Activated CD4-positive, alpha-beta T cell treated with anti-CD3 and anti-CD28 coated beads for 1 hour (primary cell): Measurements from ENCODE around the gene SHROOM3.

Experiments
- DNase-seq: peaks from one replicate; pipeline ENCODE4 v3.0.0-alpha.2; 2020

SHROOM3 gene

DNA sequence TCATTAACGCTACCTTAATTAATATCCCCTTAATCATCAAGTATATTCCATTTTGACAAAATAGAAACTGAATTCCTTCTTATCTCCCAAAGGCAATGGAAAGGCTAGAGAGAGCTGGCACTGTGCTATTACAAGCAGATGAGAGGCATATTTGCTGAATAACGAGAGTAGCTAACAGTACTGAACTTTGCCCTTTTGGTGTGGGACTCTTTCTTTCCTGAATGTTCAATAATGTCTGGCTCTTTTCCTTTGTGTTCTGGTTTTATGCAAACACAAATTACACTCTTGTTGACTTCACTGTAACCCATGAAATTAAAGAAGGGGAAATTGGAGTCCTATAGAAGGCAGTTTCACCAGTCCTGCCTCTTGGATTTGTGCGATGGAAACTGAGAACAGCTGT is 63.5 kb downstream of the SHROOM3 start:
- no peak for DNase-seq

DNA sequence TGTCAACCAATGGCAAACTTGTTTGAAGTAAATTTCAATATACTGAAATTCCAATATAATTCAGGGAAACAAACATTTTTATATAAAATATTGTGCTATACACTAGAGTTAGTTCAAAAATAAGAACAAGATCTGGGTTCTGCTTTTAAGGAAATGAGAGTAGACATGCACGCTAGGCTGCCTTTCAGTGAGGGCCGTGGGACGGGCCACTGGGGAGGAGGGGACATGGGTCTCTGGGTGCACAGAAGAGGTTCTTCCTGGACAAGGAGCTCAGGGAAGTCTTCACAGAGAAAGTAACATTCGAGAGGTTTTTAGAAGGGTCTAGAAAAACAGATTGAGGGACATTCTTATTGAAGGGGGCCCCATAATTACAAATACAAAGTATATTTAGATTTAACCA is 64.4 kb downstream of the SHROOM3 start:
- DNase-seq: no peak

DNA sequence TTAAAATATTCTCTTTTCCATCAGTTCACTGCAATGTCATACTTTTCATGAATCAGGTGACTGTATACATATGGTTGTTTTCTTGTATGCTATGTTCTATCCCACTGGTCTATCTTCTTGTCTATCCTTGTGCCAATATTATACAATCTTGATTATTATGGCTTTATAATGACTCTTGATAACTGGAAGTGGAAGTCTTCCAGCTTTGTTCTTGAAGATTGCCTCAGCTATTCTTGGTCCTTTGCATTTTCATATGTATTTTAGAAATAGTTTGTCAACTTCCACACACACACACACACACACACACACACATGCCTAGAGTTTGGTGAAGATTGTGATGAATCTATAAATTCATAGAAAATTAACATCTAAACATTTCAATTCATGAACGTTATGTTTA is 67.9 kb downstream of the SHROOM3 start:
- no peak for DNase-seq

DNA sequence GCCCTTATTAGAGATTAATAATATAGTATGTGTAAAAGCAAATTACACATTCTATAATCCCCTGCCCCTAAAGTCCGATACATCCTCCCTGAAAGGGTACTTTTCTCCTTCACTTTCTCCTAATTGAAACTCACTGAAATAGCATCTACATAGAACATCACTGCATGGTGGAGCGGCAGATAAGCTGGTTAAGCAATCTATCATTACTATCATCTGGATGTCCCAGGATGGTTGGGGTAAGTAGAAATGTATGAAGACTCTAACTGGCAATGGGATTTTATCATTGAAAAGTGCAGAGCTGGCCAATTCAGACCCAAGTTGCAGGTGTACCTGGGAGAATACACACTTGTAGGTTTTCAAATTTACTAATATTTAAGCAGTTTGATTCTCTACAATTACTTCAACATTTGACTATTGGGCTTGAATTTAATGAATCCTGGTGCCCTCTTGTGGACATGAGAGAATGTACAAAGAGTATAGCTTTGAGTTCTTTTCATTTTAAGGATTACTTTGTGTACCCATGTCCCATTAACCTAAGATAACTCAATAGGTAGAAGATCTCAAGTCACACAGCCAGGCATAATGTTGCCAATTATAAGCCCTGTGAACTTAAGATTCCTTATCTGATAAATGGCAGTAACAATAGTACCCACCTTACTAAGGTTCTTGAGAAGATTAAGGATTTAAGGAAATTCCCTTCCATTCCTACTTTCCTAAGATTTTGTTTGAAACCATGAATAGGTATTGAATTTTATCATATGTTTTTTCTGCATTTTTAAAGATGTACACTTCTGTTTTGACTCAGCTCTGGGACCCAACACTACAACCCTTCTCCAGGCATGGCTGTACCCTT is 69.8 kb downstream of the SHROOM3 start:
- no peak for DNase-seq

DNA sequence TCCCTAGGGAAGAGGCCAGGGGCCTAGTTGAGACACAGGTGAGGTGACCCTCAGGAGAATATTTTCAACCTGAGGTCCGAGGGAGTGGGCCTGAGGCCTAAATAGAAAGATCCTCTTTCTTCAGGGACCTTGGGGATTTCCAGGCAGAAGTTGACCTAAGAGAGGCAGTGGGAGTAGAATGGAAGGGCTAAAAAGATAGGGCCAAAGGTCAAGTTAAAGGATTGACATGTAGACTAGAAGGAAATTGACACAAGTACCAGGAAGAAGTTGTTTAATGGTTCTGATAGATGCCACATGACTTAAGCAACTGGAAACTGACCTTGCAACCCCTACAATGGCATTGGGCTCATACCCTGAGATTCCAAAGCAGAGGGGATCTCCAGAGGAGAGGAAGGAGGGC is 76.9 kb downstream of the SHROOM3 start:
- DNase-seq: no peak

DNA sequence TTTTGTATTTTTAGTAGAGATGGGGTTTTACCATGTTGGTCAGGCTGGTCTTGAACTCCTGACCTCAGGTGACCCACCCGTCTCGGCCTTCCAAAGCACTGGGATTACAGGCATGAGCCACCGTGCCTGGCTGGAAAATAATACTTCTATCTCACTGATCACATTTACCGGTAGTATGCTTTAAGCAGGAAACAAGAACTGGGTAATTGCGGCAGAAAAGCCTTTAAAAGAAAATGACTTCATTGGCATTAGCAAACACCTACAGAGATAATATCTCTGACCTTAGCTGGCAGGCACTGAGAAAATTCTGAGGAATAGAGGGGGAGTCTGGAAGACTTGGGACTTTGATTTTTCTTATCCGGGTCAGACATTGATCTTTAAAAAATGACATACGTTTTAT is 78.5 kb downstream of the SHROOM3 start:
- no peak for DNase-seq

DNA sequence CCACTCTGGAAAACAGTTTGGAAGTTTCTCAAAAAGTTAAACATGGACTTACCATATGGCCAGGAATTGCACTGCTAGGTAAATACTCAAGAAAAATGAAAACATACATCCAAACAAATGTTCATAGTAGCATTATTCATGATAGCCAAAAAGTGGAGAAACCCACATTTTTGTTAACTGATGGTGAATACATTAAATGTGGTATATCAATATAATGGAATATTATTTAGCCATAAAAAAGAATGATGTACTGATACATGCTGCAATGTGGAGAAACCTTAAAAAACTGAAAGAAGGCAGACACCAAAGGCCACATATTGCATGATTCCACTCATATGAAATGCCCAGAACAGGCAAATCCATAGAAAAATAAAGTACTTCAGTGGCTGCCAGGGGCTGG is 79.1 kb downstream of the SHROOM3 start:
- no peak for DNase-seq

DNA sequence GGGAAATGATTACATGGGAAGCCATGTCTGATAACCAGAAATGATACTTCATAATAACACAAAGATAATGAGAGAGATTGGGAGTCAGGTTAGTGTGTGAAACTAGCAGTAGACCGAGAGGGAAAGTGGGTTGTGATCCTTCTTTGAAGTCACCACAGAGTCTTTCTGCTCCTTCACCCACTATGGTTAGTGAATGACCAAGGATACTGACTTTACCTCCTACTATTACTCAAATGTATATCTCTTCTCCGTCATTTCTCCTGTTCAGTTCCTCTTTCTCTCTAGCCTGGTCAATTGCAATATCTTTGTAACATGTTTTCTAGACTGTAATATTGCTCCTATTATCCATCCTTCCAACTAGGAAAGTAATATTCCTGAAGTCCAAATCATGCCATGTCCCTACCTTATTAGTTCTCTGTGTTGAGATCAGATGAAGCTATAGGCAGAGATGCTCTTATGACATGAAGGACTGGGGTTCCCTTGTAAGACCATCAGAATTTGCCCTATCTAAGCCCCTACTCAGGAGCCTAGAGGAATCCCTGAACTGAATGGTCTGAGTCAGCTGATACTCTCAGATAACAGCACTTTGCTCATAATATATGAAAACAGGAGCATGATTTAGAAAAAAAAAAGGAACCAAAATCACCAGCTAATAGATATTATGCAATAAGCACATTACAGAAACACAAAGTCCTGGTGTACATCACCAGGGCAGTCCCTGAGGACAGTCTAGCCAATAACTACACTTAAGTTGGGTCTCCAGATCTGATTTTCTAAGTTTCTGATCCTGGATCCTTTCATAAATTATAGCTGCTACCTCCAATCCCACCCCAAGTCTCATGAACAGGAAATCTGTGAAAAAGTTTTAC is 81.2 kb downstream of the SHROOM3 start:
- no peak for DNase-seq

DNA sequence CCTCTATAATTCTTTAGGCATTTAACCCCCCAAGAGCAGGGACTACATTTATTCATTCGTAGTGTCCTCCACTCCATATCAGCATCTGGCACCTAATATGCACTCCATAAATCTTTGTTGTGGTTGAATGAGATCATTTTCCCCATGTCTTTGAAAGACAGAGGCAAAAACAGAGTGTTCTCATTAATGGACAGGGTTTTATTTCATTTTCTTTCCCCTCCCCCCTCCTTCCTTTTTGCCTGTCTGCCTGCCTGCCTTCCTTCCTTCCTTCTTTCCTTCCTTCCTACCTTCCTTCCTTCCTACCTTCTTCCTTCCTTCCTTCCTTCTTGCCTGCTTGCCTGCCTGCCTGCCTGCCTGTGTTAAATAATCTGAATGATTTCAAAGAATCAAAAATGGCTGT is 83.2 kb downstream of the SHROOM3 start:
- DNase-seq: no peak

DNA sequence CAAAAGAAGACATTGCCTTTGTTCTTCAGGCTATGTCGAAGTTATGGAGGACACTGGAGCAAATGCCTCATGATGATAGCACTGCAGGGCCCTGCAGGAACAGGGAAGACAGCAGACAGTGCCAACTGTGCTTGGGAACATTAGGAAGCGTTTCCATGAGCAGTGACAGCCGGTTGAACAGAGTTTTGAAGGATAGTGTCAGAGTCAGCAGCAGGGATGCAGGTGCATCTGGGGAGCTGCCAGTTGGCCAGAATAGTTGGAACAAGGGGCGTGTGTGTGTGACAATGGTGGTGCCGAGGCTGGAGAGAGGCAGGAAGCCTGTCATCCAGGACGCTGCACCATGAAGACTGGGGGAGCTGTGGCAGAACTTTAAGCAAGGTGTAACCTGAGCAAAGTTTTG is 88.6 kb downstream of the SHROOM3 start:
- DNase-seq: no peak

DNA sequence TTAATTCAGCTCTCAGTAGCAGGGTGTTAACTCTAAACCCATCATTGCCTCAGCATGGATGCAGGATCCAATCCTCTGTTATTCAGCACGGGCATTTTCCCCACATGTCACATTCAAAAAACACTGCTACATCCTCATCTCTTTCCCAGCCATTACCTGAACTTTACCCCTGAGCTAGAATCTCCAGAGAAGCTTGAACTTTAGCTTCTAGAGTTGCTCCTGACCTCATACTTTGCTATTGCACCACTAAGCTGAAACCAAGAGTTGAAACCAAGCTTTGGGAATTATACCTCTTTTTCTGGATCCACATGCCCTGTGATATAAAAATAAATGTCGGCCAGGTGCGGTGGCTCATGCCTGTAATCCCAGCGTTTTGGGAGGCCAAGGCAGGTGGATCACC is 90.7 kb downstream of the SHROOM3 start:
- no peak for DNase-seq

DNA sequence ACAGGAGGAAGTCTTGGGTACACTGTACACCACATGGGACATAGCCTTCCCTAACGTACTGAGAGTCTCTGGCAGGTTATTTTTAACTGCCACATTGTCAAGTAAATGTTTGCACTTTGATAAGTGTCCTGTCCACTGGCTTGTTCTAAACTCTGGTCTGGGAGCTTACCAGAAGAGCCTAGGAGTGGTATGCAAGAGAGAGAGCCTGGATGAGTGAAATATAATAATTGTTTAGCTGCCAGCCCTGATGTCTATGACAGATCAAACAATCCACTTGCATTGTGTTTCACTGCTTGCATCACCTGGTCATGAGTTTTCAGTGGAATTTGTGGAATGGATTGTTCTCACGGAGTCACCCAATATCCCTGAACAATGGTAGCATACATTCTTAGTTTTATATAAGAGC is 91.6 kb downstream of the SHROOM3 start:
- DNase-seq: no peak

DNA sequence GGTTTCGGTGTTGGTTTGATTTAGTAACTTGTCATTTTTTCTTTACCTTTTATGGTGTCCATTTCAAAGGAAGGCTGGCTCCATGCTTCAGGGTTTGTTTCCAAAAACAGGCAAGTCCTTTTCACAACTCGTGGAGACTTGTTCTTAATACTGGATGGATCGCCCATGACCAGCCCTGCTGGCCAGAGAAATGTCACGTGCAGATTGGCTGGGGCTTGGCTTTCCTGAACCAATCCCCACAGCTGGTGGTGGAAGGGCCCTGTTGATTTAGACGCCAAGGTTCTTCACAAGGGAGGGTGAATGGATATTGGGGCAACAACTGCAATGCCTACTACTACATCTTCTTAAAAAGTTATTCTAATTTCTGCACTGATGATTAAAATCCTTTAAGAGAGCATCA is 92.6 kb downstream of the SHROOM3 start:
- DNase-seq: no peak

DNA sequence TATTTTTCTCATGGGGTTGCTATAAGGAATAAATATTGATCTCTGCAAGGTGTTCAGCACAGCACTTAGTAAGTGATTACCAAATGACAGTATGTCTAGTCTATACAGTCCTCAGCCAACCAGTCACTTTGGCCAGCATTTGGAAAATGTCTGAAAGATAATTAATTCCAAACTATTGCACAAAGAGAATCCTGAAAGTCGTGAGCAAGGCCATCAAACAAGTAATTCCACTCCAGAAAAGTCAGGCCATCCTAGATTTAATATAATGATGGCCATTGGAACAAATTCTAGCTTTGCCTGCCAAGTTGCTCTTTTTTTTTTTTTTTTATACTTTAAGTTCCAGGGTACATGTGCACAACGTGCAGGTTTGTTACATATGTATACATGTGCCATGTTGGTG is 96.6 kb downstream of the SHROOM3 start:
- DNase-seq: no peak

DNA sequence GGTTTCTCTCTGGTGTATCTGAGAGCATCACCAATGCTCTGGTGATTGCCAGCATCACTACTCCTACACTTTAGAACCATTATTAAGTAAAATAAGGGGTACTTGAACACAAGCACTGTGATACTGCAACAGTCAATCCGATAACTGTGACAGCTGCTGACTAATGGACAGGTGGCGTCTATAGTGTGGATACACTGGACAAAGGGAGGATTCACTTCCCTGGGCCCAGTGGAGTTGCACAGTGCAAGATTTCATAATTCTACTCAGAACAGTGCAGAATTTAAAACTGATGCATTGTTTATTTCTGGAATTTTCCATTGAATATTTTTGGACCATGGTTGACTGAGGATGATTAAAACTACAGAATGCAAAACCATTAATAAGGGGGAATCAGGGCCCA is 97.8 kb downstream of the SHROOM3 start:
- no peak for DNase-seq

DNA sequence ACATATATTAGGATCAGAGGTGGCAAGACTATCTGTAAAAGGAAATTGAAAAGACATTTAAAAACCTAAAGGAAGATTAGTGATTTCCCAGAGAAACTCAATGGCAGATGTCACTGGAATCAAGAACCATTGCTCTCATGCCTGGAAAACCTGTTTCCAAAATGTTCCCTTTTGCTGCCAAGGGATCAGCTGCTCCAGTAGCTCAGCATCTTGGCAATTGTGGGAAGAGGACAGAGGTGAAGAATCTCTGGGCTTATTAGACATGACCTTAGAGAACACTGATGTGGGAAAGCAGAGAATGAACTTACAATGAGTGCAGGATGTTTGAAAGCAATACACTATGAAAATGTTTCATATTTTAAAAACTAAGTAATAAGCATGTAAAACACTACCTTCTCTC is 98.3 kb downstream of the SHROOM3 start:
- DNase-seq: no peak

DNA sequence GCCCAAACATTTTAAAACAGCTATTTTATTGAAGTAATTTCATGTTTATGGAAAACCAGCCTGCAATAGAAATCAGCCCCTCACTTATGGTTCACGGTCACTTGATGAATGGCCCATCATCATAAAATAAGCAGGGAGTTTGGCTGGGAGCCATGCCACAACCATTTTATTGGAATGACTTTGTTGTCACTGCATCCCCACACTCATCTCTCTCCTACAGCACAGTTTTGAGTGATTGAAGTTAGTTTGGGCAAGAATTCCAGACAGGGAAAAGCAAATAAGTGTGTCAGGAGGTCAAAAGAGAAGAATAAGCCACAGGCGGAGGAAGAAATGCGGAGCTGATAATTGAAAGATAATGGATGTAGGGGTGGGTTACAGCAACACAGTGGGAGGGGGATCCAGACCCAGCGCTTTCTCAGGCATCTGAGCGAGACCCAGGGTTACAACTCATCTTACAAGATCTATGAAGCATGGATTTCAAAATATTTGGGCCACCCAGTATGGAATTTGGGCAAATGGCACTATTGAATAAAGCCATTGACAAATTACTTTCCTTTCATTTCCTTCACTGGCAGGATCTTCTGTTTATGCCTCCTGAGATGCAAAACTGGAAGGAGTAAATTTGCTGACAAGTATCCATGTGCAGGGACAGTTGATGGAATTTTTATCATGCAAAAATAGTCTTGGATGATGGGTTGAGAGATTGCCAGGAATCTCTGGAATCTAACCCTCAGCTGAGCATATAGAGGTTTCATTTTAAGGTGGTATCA is 100.8 kb downstream of the SHROOM3 start:
- no peak for DNase-seq

DNA sequence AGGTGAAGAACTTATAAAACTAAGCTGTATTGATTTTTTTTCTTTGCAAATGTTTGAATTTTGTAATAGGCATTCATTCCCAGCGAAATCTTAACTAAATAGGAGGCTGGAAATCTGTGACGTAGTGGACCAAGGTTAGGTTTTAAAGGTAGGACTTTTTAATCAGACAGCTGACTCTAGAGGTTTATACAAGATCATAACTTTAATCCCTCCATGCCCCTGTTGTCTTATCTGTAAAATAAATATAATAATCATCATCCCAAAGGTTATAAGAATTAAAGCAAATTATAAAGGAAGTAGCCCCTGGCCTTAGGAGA is 101.3 kb downstream of the SHROOM3 start:
- no peak for DNase-seq

DNA sequence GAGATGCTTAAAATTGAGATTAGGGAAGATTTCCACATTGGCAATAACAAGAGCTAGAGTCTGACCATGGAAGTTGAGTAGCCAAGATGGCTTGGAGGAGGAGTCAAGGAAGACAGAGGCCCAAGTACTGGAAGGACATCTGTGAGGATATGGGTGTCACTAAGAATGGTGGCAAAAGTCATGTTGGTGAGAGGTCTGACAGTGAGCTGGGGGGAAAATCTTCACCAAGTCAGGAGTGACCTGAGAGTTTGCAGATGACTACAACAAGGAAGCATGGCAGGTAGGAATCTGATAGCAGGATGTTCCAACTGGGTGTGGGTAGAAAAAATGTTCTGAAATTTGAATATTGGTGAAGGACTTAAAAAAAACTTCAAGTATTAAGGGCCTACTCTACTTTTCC is 103.3 kb downstream of the SHROOM3 start:
- no peak for DNase-seq

DNA sequence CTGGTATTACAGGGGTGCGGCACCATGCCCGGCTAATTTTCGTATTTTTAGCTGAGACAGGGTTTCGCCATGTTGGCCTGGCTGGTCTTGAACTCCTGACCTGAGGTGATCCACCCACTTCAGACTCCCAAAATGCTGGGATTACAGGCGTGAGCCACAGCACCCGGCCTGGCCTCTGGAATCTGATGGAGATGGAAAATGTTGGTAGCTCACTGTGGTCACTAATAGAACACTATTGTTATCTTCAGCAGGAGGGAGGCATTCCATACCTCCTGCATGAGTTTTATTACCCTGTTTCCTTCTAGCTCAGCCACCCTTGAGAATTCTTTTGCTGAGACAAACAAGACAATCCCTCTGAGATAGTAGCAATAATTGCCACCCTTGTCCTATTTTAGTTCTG is 105.0 kb downstream of the SHROOM3 start:
- DNase-seq: no peak

DNA sequence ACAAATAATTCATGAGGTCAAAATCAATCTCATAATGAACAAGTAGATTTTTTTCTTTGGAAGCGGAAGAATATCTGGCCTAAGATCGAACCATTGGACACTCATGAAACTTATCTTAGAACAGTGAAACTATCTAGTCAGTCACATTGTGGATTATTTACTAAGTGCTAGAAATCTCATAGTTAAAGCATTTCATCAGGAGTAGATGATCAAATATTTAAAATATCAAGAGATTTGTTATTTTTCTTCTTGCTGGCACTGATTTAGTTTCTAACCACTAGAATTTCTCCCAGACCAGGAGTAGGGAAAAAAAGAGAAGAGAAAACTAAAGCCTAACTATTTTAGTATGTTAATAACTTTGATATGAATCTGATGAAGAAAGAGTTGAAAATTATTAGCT is 105.5 kb downstream of the SHROOM3 start:
- DNase-seq: no peak

DNA sequence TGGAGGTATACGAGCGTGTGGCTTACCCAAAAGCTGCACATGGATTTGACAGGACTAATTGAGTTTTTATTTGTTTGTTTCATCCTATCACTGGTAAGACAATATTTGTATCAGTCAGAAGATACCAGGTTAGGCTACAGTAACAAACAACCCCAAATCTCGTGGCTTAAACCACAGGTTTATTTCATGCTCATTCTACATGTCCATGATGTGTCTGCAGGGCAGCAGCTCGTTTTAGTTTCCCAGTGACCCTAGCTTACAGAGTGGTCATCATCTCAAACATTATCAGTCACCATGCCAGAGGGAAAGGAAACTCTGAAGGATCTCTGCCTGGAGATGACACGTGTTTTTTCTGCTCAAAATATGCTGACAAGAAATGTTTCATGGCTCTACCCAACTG is 108.3 kb downstream of the SHROOM3 start:
- no peak for DNase-seq

DNA sequence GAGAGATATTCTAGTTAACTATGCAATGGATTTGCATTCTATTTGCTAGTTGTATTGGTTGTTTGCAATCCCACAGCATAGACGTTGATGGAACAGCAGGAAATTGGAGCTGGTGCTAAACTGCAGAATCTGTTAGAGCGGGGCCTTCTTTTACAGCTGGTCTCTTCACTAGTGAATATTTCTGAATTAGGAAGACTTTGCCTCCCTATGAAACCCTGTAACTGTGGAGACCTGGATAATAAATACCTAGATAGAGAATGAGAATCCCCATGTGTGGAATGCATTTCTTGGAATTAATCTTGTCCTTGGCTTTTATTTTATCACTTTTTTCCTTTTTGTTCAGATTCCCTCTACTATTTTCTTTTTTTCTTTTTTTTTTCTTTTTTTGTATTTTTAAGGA is 109.7 kb downstream of the SHROOM3 start:
- DNase-seq: no peak
